Tibial nerve (tissue), 4 donors: ENCODE results near the gene PTPRC. TPM values are rescaled to one million over a fixed set of nuclear protein-coding genes. Genes with fewer than 3 reads are reported as not detected.

ENCODE experiments used
- DNase-seq, 2 donors: peaks; one replicate each; pipeline ENCODE4 v3.0.0-alpha.2; 2019; ENCODE audit warnings: low spot score in 2 of 2
- H3K27ac ChIP-seq, 4 donors: fragments of 200-600 bp; sonication (generic) in 3 of 4; one replicate each; pipeline ENCODE4 v1.5.1; 2017 to 2019; ENCODE audit warnings: mild to moderate bottlenecking in 1 of 4
- H3K27me3 ChIP-seq, 2 donors: fragments of 200-600 bp; sonication (generic) in 1 of 2; one replicate each; pipeline versions ENCODE4 v1.5.1 to v1.6.0; 2017 to 2019
- H3K36me3 ChIP-seq, 3 donors: fragments of 200-600 bp; sonication (generic); one replicate each; pipeline ENCODE4 v1.5.1; 2018 to 2019
- H3K4me1 ChIP-seq, 4 donors: fragments of 200-600 bp; sonication (generic) in 3 of 4; one replicate each; pipeline ENCODE4 v1.5.1; 2017 to 2019
- H3K4me3 ChIP-seq, 4 donors: fragments of 200-600 bp; sonication (generic) in 3 of 4; one replicate each; pipeline ENCODE4 v1.5.1; 2017 to 2019; ENCODE audit warnings: mild to moderate bottlenecking in 1 of 4, moderate library complexity in 1 of 4
- H3K9me3 ChIP-seq, 4 donors: fragments of 200-600 bp; sonication (generic) in 3 of 4; one replicate each; pipeline ENCODE4 v1.5.1; 2017 to 2019
- CTCF ChIP-seq, 5 experiments: fragments of 200-600 bp in 3 of 5; fragments of 450-650 bp in 2 of 5; sonication (generic) in 3 of 5; IDR thresholded peaks; one replicate each; pipeline ENCODE4 v1.5.1; 2016 to 2019; ENCODE audit warnings: antibody characterized with exemption in 5 of 5, mild to moderate bottlenecking in 3 of 5, moderate library complexity in 2 of 5
- EP300 ChIP-seq, 2 donors: sonication (generic); formaldehyde crosslinking; IDR thresholded peaks; one replicate each; pipeline ENCODE4 v1.6.1; 2017; ENCODE audit warnings: antibody characterized with exemption in 2 of 2, mild to moderate bottlenecking in 1 of 2
- POLR2A ChIP-seq, 2 donors: fragments of 450-650 bp; IDR thresholded peaks; one replicate each; pipeline ENCODE4 v1.6.1; 2017; ENCODE audit warnings: antibody characterized with exemption in 2 of 2, mild to moderate bottlenecking in 2 of 2, moderate library complexity in 2 of 2
- WGBS, 2 donors: methylation state at CpG; one replicate each; pipeline ENCODE4 v1.1.5; 2018; 5-methylcytosine and 5-hydroxymethylcytosine counted together
- total RNA-seq, 4 donors: library from RNA; depleted of rRNA; stranded (reverse); fragments of >200 nt; gene quantifications; one replicate each; pipeline ENCODE4 v1.1.0, GENCODE V29; 2016

Gene PTPRC
- total RNA-seq, 4 donors from 2014 or later = 10.3 to 16.5 (median 13.6) TPM

- no peak for TF ChIP-seq EP300 (IDR thresholded peaks at IDR 0.05)
- no peak for TF ChIP-seq CTCF (IDR thresholded peaks at IDR 0.05)
- TF ChIP-seq POLR2A (IDR thresholded peaks at IDR 0.05) = no peak
- Histone ChIP-seq H3K4me3 (no peak overlapping the region), H3K27ac (no peak overlapping the region), H3K36me3 (no peaks in the 10 kb centered on the region), H3K27me3 (no peaks in the 10 kb centered on the region), H3K9me3 (no peaks in the 10 kb centered on the region), H3K4me1 (no peaks in the 10 kb centered on the region)
- 63 to 73% methylated on average over 3 of the region's 3 CpGs for WGBS, 2 donors
- DNase-seq = no peak
Measured at GRCh38 chr1:198627436-198628066, 11.3 kb upstream of the PTPRC start.

DNA sequence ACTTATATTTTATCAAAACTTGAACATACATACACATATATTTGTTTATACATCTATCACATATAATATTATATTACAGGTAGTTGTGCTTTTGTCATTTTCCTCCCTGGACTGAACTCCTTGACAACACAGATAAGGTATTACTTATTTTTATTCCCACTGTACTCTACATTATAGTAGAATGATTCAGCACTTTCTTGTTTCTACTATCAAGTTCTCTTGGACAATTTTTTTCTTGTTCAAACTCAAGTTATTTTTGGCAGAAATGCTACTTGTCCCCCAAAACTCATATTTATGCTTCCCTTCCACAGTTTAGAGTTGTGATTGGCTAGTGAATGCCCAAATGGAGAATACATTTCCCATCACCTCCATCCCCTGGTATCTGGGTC is 10.8 kb upstream of the PTPRC start:
- H3K27ac ChIP-seq = no peak overlapping the region
- TF ChIP-seq EP300 (IDR thresholded peaks at IDR 0.05) (no peak), POLR2A (IDR thresholded peaks at IDR 0.05) (no peak)
- DNase-seq = no peak
- no peaks in the 10 kb centered on the region for H3K27me3 ChIP-seq
- H3K36me3 ChIP-seq = no peaks in the 10 kb centered on the region
- no peaks in the 10 kb centered on the region for H3K9me3 ChIP-seq
- no peaks in the 10 kb centered on the region for H3K4me1 ChIP-seq
- no peak overlapping the region for H3K4me3 ChIP-seq

DNA sequence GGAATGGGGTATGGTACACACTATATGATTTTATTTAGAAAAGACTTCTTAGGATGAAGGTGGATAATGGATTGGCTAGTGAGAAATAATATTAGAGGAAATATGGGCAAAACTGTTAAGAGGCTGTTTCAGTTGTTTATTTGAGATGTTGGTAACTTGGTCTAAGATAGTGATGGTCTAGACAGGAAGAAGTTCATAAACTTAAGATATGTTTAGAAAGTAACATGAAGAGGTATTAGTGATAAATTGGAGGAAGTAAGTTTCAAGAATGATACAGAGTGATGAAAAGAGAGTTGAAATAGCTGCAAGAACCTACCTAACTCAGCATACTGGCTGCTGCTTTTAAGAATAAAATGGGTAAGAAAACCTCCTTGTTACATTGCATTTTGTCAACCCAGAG is 9.2 kb upstream of the PTPRC start:
- H3K4me3 ChIP-seq = no peak overlapping the region
- no peak for DNase-seq
- no peaks in the 10 kb centered on the region for H3K27me3 ChIP-seq
- no peaks in the 10 kb centered on the region for H3K9me3 ChIP-seq
- no peak overlapping the region for H3K27ac ChIP-seq
- no peaks in the 10 kb centered on the region for H3K36me3 ChIP-seq
- no peaks in the 10 kb centered on the region for H3K4me1 ChIP-seq
- TF ChIP-seq POLR2A (IDR thresholded peaks at IDR 0.05) = no peak
- TF ChIP-seq CTCF (IDR thresholded peaks at IDR 0.05) = no peak
- no peak for TF ChIP-seq EP300 (IDR thresholded peaks at IDR 0.05)

DNA sequence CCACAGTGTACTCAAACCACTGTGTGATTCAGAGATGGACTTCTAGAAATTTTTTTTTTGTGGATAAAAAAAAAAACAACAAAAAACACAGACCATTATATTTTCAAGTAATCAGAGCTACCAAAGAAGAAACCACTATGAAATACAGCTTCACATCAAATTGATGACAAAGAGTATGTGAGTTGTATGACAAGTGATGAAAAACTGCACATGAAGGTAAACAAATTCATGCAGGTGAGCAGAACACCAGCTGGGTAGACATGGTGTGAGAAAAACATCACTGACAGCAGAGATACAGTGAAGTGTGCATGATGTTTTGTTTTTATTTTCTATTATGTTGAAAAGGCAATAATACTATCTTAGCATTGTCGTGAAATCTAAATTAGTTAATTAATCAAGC is 8.0 kb upstream of the PTPRC start:
- no peak for DNase-seq
- H3K4me1 ChIP-seq = no peaks in the 10 kb centered on the region
- no peaks in the 10 kb centered on the region for H3K36me3 ChIP-seq
- no peaks in the 10 kb centered on the region for H3K9me3 ChIP-seq
- WGBS, 2 donors = 91 to 94% methylated on average over 1 of the region's 1 CpG
- TF ChIP-seq EP300 (IDR thresholded peaks at IDR 0.05) = no peak
- no peak for TF ChIP-seq CTCF (IDR thresholded peaks at IDR 0.05)
- TF ChIP-seq POLR2A (IDR thresholded peaks at IDR 0.05) = no peak
- H3K27ac ChIP-seq = no peak overlapping the region
- H3K27me3 ChIP-seq = no peaks in the 10 kb centered on the region
- H3K4me3 ChIP-seq = no peak overlapping the region

DNA sequence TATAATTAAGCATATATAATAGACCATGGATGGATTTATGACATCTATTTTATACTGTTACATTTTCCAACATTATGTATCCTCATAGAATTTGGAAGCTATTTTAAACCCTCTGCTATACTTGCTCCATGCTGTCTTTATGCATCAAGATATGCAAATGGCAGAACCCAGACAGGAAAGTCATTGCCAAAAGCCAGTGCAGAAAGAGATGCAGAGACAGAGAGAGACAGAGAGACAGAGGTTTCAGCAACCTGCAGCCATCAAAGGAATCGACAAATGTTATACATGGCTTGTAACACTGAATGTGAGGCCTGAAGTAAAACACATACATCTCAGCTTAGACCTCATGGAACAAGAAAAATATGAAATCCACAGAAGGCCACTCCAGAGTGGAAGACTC is 7.5 kb upstream of the PTPRC start:
- DNase-seq = no peak
- H3K36me3 ChIP-seq = no peaks in the 10 kb centered on the region
- no peaks in the 10 kb centered on the region for H3K4me1 ChIP-seq
- no peaks in the 10 kb centered on the region for H3K9me3 ChIP-seq
- TF ChIP-seq CTCF (IDR thresholded peaks at IDR 0.05) (no peak), EP300 (IDR thresholded peaks at IDR 0.05) (no peak), POLR2A (IDR thresholded peaks at IDR 0.05) (no peak)
- no peak overlapping the region for H3K4me3 ChIP-seq
- 92 to 96% methylated on average over 1 of the region's 1 CpG for WGBS, 2 donors
- H3K27me3 ChIP-seq = no peaks in the 10 kb centered on the region
- no peak overlapping the region for H3K27ac ChIP-seq

DNA sequence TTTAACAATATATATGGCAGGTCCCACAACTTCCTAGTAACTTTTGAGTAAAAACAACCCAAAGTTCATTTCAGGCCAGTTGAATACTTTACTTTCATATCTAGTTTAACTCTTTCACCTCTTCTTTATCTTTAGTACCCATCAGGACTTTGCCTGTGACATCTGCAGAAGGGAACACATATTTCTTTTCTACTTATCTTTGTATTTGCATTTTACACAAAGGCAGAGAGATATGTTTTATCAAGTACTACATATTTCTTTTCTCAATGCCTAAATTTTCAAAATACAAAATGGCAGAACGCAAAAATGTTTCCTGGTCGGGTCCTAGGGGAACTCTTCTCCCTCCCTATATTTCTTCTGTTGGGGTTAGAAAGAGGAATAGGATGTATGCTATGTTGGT is 6.8 kb upstream of the PTPRC start:
- Histone ChIP-seq H3K9me3 (no peaks in the 10 kb centered on the region), H3K36me3 (no peaks in the 10 kb centered on the region), H3K4me3 (no peak overlapping the region), H3K27ac (no peak overlapping the region), H3K27me3 (no peaks in the 10 kb centered on the region), H3K4me1 (no peaks in the 10 kb centered on the region)
- DNase-seq = no peak
- no peak for TF ChIP-seq EP300 (IDR thresholded peaks at IDR 0.05)
- TF ChIP-seq CTCF (IDR thresholded peaks at IDR 0.05) = no peak
- TF ChIP-seq POLR2A (IDR thresholded peaks at IDR 0.05) = no peak
- 84 to 87% methylated on average over 2 of the region's 2 CpGs for WGBS, 2 donors
